Ovary (tissue), 9 donors: ENCODE results near the gene SLC1A1. TPM values are rescaled to one million over a fixed set of nuclear protein-coding genes. Genes with fewer than 3 reads are reported as not detected.

Source experiments
- DNase-seq, 5 donors: peaks; one replicate each; pipeline ENCODE4 v3.0.0-alpha.2; 2019 to 2020
- H3K27ac ChIP-seq, 2 donors: fragments of 200-600 bp; one replicate each; pipeline versions ENCODE4 v1.5.1 to v1.8.0; 2019 to 2022
- H3K27me3 ChIP-seq: fragments of 200-600 bp; one replicate; pipeline ENCODE4 v1.8.0; 2022
- H3K36me3 ChIP-seq: fragments of 200-600 bp; sonication (generic); one replicate; pipeline ENCODE4 v1.5.1; 2019
- H3K4me1 ChIP-seq: one replicate; pipeline ENCODE4 v1.8.1; 2013; ENCODE audit warnings: mild to moderate bottlenecking, moderate library complexity; ENCODE audit not compliant: insufficient read depth
- H3K4me3 ChIP-seq: fragments of 200-600 bp; sonication (generic); one replicate; pipeline ENCODE4 v1.5.1; 2017
- H3K9me3 ChIP-seq, 2 donors: fragments of 200-600 bp in 1 of 2; sonication (generic) in 1 of 2; one replicate each; pipeline versions ENCODE4 v1.5.1 to v1.8.1; 2013 to 2019; ENCODE audit warnings: mild to moderate bottlenecking in 1 of 2, moderate library complexity in 1 of 2
- CTCF ChIP-seq, 3 donors: fragments of 450-650 bp in 2 of 3; fragments of 200-600 bp in 1 of 3; IDR thresholded peaks; one replicate each; pipeline versions ENCODE4 v1.5.1 to v1.8.0; 2016 to 2022; ENCODE audit warnings: antibody characterized with exemption in 3 of 3, mild to moderate bottlenecking in 1 of 3
- EP300 ChIP-seq: sonication (generic); formaldehyde crosslinking; IDR thresholded peaks from one replicate; pipeline ENCODE4 v1.6.1; 2017; ENCODE audit warnings: antibody characterized with exemption
- POLR2A ChIP-seq: fragments of 450-650 bp; IDR thresholded peaks from one replicate; pipeline ENCODE4 v1.6.1; 2017; ENCODE audit warnings: antibody characterized with exemption, mild to moderate bottlenecking, moderate library complexity
- WGBS, 3 donors: extraction: QIAGEN DNeasy Blood & Tissue Kit in 1 of 3; methylation state at CpG; one replicate each; pipeline versions ENCODE4 v1.1.5 to v1.1.7; 2013 to 2017; 5-methylcytosine and 5-hydroxymethylcytosine counted together
- intact Hi-C, 4 donors: fragments of 100-400 bp; cut with DNase I; formaldehyde crosslinking; loops; one replicate each; pipeline versions ENCODE4 v1.11.0 to v1.15.1; 2022 to 2023
- polyA plus RNA-seq, 2 donors: library from polyadenylated mRNA; stranded (reverse); fragments of 200-250 nt in 1 of 2; fragments of 350-450 nt in 1 of 2; fragmentation: Illumina TruSeq in 1 of 2; extraction: RNeasy Lipid Tissue Mini Kit (QIAGEN cat#74804) in 1 of 2; gene quantifications; one replicate each; pipeline ENCODE4 v1.2.3, GENCODE V29; 2013 to 2014
- total RNA-seq, 7 donors: library from RNA; depleted of rRNA in 2 of 7; stranded (reverse); fragments of >200 nt in 2 of 7; fragmentation: NEBNext Ultra II Directional in 3 of 7; extraction: Animal tissue kit (Norgen Biotek cat#: 25700) in 3 of 7; gene quantifications; one replicate each; pipeline versions ENCODE4 v1.1.0 to v1.2.4, GENCODE V29; 2016 to 2023
- donor health status: DM: no; HTN: no; CAD: no; lungs with moderate emphysema.
- donor health status: DM: no; HTN: no; CAD: no.
- donor health status: Bipolar disorder and iron deficiency.
- donor health status: DM: yes; HTN: yes; CAD: no.
- donor health status: DM: no; HTN: no; CAD: no.
- donor health status: DM: yes; HTN: yes; CAD: no.

Gene SLC1A1
- total and polyA plus RNA-seq, 9 donors, result 0.76 to 3.1 (median 1.6) TPM

GRCh38 chr9:4591123-4591500 is 100.8 kb downstream of the SLC1A1 start:
- H3K27ac ChIP-seq, result no peak overlapping the region
- TF ChIP-seq EP300 (no peak), CTCF (IDR thresholded peaks at IDR 0.05) (no peak), POLR2A (no peak)
- no peak for DNase-seq
- no peak overlapping the region for H3K4me3 ChIP-seq
- no peaks in the 10 kb centered on the region for H3K4me1 ChIP-seq
- intact Hi-C loops, result no loop called here
- no peaks in the 10 kb centered on the region for H3K27me3 ChIP-seq
- no peaks in the 10 kb centered on the region for H3K9me3 ChIP-seq
- 11 to 17% (median 14%) methylated on average over 4 of the region's 4 CpGs for WGBS, 3 donors
- no peaks in the 10 kb centered on the region for H3K36me3 ChIP-seq

- DNase-seq, result no peak
- Histone ChIP-seq H3K36me3 (no peaks in the 10 kb centered on the region), H3K9me3 (no peaks in the 10 kb centered on the region), H3K27ac (no peak overlapping the region), H3K27me3 (no peaks in the 10 kb centered on the region), H3K4me1 (no peaks in the 10 kb centered on the region), H3K4me3 (no peak overlapping the region)
- TF ChIP-seq POLR2A, result no peak
- TF ChIP-seq CTCF (IDR thresholded peaks at IDR 0.05), result no peak
- TF ChIP-seq EP300, result no peak
- intact Hi-C loops, result no loop called here
- 90 to 93% (median 90%) methylated on average over 3 of the region's 3 CpGs for WGBS, 3 donors
Measured at GRCh38 chr9:4592295-4592694, 102.0 kb downstream of the SLC1A1 start.

GRCh38 chr9:4592886-4593285 is 102.6 kb downstream of the SLC1A1 start:
- no peaks in the 10 kb centered on the region for H3K27me3 ChIP-seq
- no peaks in the 10 kb centered on the region for H3K4me1 ChIP-seq
- DNase-seq, result no peak
- intact Hi-C loops, result no loop called here
- no peak overlapping the region for H3K4me3 ChIP-seq
- WGBS, 3 donors, result 79 to 82% (median 82%) methylated on average over 1 of the region's 1 CpG
- TF ChIP-seq EP300 (no peak), POLR2A (no peak), CTCF (IDR thresholded peaks at IDR 0.05) (no peak)
- no peaks in the 10 kb centered on the region for H3K9me3 ChIP-seq
- no peak overlapping the region for H3K27ac ChIP-seq
- H3K36me3 ChIP-seq, result no peaks in the 10 kb centered on the region

- TF ChIP-seq POLR2A (no peak), EP300 (no peak), CTCF (IDR thresholded peaks at IDR 0.05) (no peak)
- no peaks in the 10 kb centered on the region for H3K27me3 ChIP-seq
- WGBS, 3 donors, result 72 to 79% (median 74%) methylated on average over 4 of the region's 4 CpGs
- no peak overlapping the region for H3K4me3 ChIP-seq
- no peaks in the 10 kb centered on the region for H3K36me3 ChIP-seq
- intact Hi-C loops, result no loop called here
- no peak overlapping the region for H3K27ac ChIP-seq
- H3K9me3 ChIP-seq, result no peaks in the 10 kb centered on the region
- no peak for DNase-seq
- no peaks in the 10 kb centered on the region for H3K4me1 ChIP-seq
Measured at GRCh38 chr9:4594545-4594944, 104.3 kb downstream of the SLC1A1 start.

- no peak for TF ChIP-seq EP300
- no peak for TF ChIP-seq CTCF (IDR thresholded peaks at IDR 0.05)
- TF ChIP-seq POLR2A, result no peak
- DNase-seq, result no peak
- no peaks in the 10 kb centered on the region for H3K36me3 ChIP-seq
- no peaks in the 10 kb centered on the region for H3K27me3 ChIP-seq
- H3K27ac ChIP-seq, result no peak overlapping the region
- no peaks in the 10 kb centered on the region for H3K4me1 ChIP-seq
- H3K9me3 ChIP-seq, result no peaks in the 10 kb centered on the region
- WGBS, 3 donors, result 70 to 90% (median 88%) methylated on average over 2 of the region's 2 CpGs
- no peak overlapping the region for H3K4me3 ChIP-seq
- intact Hi-C loops, result no loop called here
Measured at GRCh38 chr9:4594994-4595393, 104.7 kb downstream of the SLC1A1 start.
